Measurements from ENCODE around the gene WRNIP1. TPM values are rescaled to one million over a fixed set of nuclear protein-coding genes. Genes with fewer than 3 reads are reported as not detected.
"Not testable (repeated sequence)": the region's sequence is repeated elsewhere in the genome, so short reads cannot be mapped to it uniquely, and the experiment has no call there.

WRNIP1 gene
- total and polyA plus RNA-seq, 7 donors = 26.5 to 73.9 (median 48.9) TPM

GRCh38 chr6:2760882-2761842 is 4.0 kb upstream of the WRNIP1 start:
- peak overlapping the region; percentile 24 for H3K27ac ChIP-seq
- WGBS, 3 donors = 50 to 79% (median 57%) methylated on average over 8 of the region's 8 CpGs
- no peaks in the 10 kb centered on the region for H3K9me3 ChIP-seq
- H3K27me3 ChIP-seq (ENCODE audit: insufficient read depth in 3 of 3, low read length in 2 of 3) = no peaks in the 10 kb centered on the region
- no peaks in the 10 kb centered on the region for H3K36me3 ChIP-seq (ENCODE audit: insufficient read depth in 1 of 2, low read depth in 1 of 2)
- peak; percentile 60 for TF ChIP-seq CTCF (IDR thresholded peaks at IDR 0.05)
- ATAC-seq (peak in 1 of 4 donors; percentile 4), DNase-seq (no peak)
- H3K4me3 ChIP-seq = no peak overlapping the region
- intact Hi-C loops (cut with DNase I) = no loop called here
- peaks cover 26% of the 10 kb centered on the region for H3K4me1 ChIP-seq

DNA sequence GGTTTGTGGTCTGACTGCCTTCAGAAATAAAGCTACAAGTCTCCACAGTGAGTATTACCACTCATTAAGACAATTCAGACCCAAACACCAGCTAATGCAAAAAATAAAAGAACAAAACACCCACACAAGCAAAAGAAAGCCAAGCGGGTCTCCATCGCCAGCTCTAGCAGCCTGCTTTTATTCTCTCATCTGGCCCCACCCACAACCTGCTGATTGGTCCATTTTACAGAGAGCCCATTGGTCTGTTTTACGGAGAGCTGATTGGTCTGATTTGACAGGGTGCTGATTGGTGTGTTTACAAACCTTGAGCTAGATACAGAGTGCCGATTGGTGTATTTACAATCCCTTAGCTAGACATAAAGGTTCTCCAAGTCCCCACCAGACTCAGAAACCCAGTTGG is 2.3 kb upstream of the WRNIP1 start:
- peaks cover 16% of the 10 kb centered on the region for H3K4me1 ChIP-seq
- H3K27me3 ChIP-seq (ENCODE audit: insufficient read depth in 3 of 3, low read length in 2 of 3); intact Hi-C loops (cut with DNase I); H3K36me3 ChIP-seq (ENCODE audit: insufficient read depth in 1 of 2, low read depth in 1 of 2); DNase-seq; ATAC-seq; H3K9me3 ChIP-seq; H3K4me3 ChIP-seq; H3K27ac ChIP-seq: not testable (repeated sequence)
- WGBS, 3 donors = 97 to 100% (median 98%) methylated on average over 4 of the region's 4 CpGs

DNA sequence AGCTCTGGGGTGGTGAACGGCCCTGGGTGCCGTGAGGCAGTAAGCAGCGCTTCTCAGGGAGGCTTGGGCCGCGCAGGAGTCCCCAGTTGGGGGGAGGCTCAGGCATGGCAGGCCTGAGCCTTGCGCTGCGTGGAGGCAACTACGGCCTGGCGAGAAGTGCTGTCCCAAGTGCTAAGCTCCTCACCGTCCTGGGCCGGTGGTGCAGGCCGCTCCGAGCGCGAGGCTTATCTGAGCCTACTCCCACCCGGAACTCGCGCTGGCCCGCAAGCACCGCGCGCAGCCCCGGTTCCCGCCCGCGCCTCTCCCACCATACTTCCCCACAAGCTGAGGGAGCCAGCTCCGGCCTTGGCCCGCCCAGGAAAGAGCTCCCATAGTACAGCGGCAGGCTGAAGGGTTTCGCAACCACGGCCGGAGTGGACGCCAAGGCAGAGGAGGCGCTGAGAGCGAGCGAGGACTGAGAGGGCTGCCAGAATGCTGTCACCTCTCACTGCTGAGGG is 1.8 kb upstream of the WRNIP1 start:
- no peak for TF ChIP-seq CTCF (IDR thresholded peaks at IDR 0.05)
- no peaks in the 10 kb centered on the region for H3K27me3 ChIP-seq (ENCODE audit: insufficient read depth in 3 of 3, low read length in 2 of 3)
- no peak for ATAC-seq
- no peak overlapping the region for H3K4me3 ChIP-seq
- peak; percentile 47 to 65 for DNase-seq
- 96 to 97% (median 97%) methylated on average over 36 of the region's 36 CpGs for WGBS, 3 donors
- no peaks in the 10 kb centered on the region for H3K9me3 ChIP-seq
- peaks cover 20% of the 10 kb centered on the region for H3K4me1 ChIP-seq
- intact Hi-C loops (cut with DNase I) = no loop called here
- H3K27ac ChIP-seq = no peak overlapping the region
- H3K36me3 ChIP-seq (ENCODE audit: insufficient read depth in 1 of 2, low read depth in 1 of 2) = no peaks in the 10 kb centered on the region

GRCh38 chr6:2763876-2764540 is 1.2 kb upstream of the WRNIP1 start:
- no peak for ATAC-seq
- intact Hi-C loops (cut with DNase I) = loop anchor here in 1 of 2 donors (2.0 kb wide), 1 partner anchor 29 kb away; no protein-coding TSS in a partner anchor
- TF ChIP-seq CTCF (IDR thresholded peaks at IDR 0.05) = no peak
- Histone ChIP-seq H3K27ac (peak overlapping the region; percentile 90), H3K4me1 (peaks cover 22% of the 10 kb centered on the region), H3K4me3 (peak overlapping the region; percentile 86), H3K36me3 (ENCODE audit: insufficient read depth in 1 of 2, low read depth in 1 of 2) (no peaks in the 10 kb centered on the region), H3K9me3 (no peaks in the 10 kb centered on the region), H3K27me3 (ENCODE audit: insufficient read depth in 3 of 3, low read length in 2 of 3) (no peaks in the 10 kb centered on the region)
- WGBS, 3 donors = 79 to 84% (median 80%) methylated on average over 27 of the region's 27 CpGs
- DNase-seq = no peak
